ENCODE data around the gene PASK.

Gene PASK

GRCh38 chr2:241179899-241180298 is 30.6 kb upstream of the PASK start:
- DNase-seq = no peak

GRCh38 chr2:241178961-241179360 is 29.7 kb upstream of the PASK start:
- no peak for DNase-seq

GRCh38 chr2:241177526-241178334 is 28.5 kb upstream of the PASK start:
- DNase-seq = no peak

GRCh38 chr2:241173557-241173956 is 24.3 kb upstream of the PASK start:
- no peak for DNase-seq

- no peak for DNase-seq
These were observed 19.1 kb upstream of the PASK start for GRCh38 chr2:241168366-241168765.

GRCh38 chr2:241163601-241164118 is 14.4 kb upstream of the PASK start:
- DNase-seq = no peak

GRCh38 chr2:241161646-241162281 is 12.5 kb upstream of the PASK start:
- no peak for DNase-seq

- no peak for DNase-seq
These were observed 11.0 kb upstream of the PASK start for GRCh38 chr2:241160318-241160717.

GRCh38 chr2:241159116-241159515 is 9.8 kb upstream of the PASK start:
- DNase-seq = no peak

GRCh38 chr2:241158546-241158900 is 9.3 kb upstream of the PASK start:
- no peak for DNase-seq

- no peak for DNase-seq
These were observed 8.7 kb upstream of the PASK start for GRCh38 chr2:241157841-241158545.

- DNase-seq = no peak
These were observed 7.7 kb upstream of the PASK start for GRCh38 chr2:241156971-241157441.

GRCh38 chr2:241155936-241156335 is 6.7 kb upstream of the PASK start:
- DNase-seq = no peak

GRCh38 chr2:241154915-241155314 is 5.6 kb upstream of the PASK start:
- no peak for DNase-seq

GRCh38 chr2:241153616-241154015 is 4.3 kb upstream of the PASK start:
- no peak for DNase-seq

- DNase-seq = no peak
These were observed 2.8 kb upstream of the PASK start for GRCh38 chr2:241151934-241152660.

- DNase-seq = no peak
These were observed 1.6 kb upstream of the PASK start for GRCh38 chr2:241150660-241151530.

- peak; percentile 83 to 92 (median 86) for DNase-seq
These were observed 820 bp upstream of the PASK start, which contains the start of gene PPP1R7 for GRCh38 chr2:241149925-241150659. PPP1R7 (plus strand) TSS chr2:241150467; CDS start chr2:241150496, 29 bp downstream.

GRCh38 chr2:241149675-241149924 is 328 bp upstream of the PASK start:
- no peak for DNase-seq

- DNase-seq = no peak
These were observed 1.0 kb downstream of the PASK start for GRCh38 chr2:241148239-241148638.

- DNase-seq = no peak
These were observed 1.9 kb downstream of the PASK start for GRCh38 chr2:241147336-241147735.

Measured in activated naive CD4-positive, alpha-beta T cell (primary cell).